Left renal cortex interstitium (tissue), 4 donors: ENCODE results near the gene PDLIM4. TPM values are rescaled to one million over a fixed set of nuclear protein-coding genes. Genes with fewer than 3 reads are reported as not detected.

Source experiments
- DNase-seq, 4 donors: peaks; one replicate each; pipeline ENCODE4 v3.0.0-alpha.2; 2013; ENCODE audit warnings: low read depth in 4 of 4, low spot score in 2 of 4, missing footprints in 1 of 4
- polyA plus RNA-seq, 4 donors: library from polyadenylated mRNA; unstranded; fragments of 120-200 nt; gene quantifications; one replicate each; pipeline ENCODE4 v1.2.1, GENCODE V29; 2013; ENCODE audit not compliant: insufficient read length in 4 of 4

Gene PDLIM4
- polyA plus RNA-seq, 4 donors: 12.5 to 21.7 (median 16.3) TPM

DNA sequence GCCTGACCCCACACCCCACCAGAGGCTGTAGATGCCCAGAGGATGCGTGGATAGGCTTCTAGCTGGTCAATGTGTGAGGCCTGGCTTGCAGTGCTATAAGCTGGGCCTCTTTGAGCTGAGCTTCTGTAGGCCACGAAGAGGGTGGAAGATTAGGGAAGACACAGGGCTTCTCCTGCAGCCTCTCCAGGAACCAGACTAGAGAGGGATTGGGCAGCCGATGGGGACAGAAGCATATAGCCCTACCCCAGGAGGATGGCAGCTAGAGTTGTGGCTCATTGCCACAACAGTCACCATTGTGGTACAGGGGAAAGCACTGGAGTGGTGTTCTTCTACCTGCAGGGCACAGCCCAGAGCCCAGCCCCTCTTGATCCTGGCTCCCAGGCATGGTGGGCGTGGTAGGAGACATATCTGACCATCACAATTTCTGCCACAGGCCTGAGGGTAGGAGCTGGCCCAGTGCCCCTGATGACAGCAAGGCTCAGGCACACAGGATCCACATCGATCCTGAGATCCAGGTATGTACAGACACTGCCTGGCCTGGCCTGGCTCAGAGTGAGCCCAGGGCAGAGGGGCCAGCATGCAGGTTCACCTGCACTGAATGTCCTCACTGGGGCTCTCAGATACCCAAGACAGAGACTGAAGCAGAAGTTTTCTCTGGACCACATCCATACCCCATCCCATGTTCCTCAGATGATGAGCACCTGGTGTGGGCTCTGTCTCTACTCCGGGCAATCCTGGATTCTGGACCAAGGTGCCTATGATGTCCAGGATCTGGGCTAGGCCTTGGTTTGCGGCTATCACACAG, 8.7 kb downstream of the PDLIM4 start:
- DNase-seq: no peak

DNA sequence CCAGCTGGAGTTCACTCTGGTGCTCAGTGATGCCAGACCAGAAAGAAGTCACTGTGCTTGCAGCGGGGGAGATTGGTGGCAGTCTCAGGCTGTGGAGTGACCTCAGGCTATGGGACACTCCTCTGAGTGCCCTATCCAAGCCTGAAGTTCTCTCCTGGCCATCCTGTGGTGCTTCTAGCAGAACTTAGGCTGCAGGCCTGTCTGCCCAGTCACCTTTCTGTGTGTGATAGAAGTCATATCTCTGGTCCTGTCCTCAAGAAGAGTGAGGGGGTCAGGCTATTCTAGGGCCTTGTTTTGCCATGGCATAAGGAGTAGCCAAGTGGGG, 9.3 kb downstream of the PDLIM4 start:
- DNase-seq: no peak

DNA sequence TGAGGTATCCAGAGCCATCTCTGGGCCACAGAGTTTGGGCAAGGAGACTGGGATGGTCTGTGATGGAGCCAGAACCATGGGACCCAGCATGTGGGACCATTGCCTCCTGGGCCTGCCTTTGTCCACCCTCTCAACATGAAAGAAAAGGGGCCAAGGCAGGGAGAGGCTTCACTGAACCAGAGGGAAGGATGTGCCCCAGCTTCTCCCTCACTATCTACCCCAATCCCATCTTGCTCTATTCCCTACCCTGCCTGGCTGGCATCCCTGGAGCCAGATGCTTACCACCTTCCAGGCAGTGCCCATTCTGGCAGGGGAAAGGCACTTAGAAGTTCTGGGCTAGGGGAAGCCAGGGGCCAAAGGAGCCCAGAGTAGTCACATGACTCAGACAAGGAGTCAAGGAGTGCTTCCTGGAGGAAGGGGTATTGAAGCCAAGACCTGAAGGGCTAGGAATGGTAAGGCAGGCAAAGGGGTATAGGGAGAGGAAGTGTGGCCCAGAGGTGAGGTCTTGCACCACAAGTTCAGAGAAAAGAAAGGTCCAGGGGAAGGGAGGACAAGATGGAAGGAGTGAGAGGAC, 9.8 kb downstream of the PDLIM4 start:
- no peak for DNase-seq

DNA sequence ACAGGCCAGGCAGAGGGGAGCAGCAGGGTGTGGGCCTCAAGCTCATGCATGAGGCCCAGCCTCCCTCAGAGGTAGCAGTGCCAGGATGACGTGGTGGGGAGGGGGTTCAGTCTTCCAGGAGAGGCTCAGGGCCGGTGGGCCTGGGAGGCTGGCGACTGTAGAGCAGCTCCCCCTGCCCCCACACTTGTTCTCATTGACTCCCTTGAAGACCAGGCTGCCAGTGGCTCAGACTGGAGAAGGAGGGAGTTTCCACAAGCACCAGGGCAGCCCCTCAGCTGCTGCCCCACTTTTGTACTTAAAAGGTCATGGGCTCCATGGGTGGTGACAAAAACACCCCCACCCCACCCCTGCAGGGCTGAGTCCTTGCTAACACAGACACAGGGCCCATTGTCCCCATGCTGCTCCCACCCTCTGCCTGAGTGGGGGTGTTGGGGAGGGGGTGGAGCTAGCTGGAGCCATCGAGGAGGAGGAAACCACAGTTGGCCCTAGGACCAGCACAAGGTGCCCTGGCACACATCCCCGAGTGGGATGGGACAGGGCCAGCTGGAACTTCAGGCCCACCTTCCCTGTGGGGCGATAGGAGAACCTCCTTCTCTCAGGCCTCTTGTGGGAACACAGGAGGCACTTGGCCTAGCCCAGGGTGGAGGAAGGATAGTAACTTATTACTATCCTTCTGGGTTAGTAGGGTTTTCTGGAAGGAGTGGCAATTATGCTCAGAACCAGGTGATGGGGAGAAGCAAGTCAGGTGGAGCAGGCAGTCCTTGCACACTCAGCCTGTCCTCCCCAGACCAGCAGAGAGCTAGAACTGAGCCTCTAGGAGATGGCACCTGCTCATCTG, 10.7 kb downstream of the PDLIM4 start:
- no peak for DNase-seq

DNA sequence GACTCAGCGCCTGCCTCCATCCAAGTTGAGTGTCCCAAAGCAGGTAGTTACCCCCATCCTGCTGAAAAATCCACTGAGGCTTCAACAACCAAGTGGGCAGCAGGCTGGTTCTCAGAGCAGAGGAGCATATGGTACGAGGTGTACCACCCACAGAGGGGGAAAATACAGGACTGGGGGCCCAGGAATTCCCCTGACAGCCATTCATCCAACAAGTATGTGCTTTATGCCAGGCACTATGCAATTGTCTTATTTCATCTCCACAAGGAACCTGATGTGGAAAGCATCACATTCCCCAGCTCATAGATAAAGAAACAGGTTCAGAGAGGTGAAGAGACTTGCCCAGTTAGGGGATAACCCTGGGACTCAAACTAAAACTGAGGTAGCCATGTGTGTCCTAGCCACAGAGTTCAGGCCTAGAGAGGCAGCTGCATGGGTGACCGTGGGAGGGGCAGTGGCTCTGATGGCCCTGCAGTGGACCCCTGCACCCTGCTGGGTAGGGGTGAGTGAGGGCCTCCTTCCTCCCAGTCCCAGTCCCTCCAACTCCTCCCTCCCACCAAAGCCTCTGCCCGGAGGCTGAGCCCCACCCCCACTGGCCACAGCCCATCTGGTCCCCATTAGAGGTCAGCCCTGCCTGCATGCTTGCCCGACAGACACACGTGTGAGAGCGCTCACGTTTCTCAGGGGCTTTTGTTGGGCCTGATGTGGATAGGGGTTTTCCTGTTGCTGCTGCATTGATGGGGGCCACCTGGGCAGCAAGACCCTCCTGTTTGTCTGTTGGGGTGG, 11.5 kb downstream of the PDLIM4 start:
- DNase-seq: no peak

DNA sequence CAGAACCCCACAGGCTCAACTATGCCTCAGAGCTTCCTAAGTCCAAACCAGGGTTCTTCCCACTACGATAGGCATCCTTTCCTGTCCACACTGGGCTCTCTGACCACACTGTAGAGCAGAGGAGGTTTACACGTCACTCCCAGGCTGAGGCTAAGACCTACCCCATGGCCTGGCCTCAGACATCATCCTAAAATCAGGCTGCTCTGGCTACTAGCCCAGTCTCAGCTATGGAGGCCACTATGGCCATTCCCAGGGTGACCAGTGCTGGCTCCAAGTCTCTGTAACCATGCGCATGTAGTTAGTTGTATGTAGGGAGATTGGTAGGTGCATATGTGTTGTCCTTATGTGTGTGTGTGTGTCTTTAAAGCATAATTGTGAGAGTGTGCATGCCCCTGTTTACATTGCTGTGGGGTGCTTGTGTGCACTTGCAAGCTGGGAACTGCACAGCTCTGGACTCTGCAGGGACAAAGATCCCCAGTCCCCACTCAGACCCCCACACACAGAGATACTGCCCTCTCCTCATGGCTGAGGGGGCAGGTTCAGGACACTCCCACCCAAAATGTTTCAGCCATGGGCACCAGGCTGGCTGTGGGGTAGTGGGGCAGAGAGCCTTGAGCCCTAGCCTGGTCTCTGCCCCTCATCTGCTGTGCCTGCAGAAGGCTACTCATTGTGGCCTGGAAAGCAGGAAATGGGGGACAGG, 12.3 kb downstream of the PDLIM4 start:
- DNase-seq: no peak

DNA sequence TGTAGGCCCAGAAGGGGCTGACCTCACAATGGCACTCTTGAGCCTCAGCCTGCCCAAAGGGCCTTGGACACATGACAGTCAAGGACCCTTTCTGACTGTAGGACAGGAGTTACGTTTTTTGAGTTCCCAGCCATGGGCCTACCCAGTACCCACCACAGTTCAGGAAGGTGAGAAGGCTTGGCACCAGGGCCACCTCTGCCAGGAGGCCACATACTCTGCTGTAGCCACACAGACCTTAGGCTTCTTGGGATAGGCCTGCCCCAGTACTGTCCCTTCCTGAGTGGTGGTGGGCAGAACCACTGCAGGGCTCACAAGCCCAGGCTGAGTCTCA, 12.8 kb downstream of the PDLIM4 start:
- no peak for DNase-seq

DNA sequence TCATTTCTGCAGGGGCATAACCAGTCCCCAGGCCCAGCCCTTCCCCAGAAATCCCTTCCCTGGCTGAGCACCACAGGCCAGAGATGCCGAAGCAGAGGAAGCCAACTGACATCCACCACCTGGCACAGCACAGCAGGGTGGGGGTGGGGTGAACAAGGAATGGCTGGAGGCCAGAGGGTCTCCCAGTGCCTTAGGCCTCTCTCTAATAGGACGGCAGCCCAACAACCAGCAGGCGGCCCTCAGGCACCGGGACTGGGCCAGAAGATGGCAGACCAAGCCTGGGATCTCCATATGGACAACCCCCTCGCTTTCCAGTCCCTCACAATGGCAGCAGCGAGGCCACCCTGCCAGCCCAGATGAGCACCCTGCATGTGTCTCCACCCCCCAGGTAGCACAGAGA, 13.2 kb downstream of the PDLIM4 start:
- no peak for DNase-seq

DNA sequence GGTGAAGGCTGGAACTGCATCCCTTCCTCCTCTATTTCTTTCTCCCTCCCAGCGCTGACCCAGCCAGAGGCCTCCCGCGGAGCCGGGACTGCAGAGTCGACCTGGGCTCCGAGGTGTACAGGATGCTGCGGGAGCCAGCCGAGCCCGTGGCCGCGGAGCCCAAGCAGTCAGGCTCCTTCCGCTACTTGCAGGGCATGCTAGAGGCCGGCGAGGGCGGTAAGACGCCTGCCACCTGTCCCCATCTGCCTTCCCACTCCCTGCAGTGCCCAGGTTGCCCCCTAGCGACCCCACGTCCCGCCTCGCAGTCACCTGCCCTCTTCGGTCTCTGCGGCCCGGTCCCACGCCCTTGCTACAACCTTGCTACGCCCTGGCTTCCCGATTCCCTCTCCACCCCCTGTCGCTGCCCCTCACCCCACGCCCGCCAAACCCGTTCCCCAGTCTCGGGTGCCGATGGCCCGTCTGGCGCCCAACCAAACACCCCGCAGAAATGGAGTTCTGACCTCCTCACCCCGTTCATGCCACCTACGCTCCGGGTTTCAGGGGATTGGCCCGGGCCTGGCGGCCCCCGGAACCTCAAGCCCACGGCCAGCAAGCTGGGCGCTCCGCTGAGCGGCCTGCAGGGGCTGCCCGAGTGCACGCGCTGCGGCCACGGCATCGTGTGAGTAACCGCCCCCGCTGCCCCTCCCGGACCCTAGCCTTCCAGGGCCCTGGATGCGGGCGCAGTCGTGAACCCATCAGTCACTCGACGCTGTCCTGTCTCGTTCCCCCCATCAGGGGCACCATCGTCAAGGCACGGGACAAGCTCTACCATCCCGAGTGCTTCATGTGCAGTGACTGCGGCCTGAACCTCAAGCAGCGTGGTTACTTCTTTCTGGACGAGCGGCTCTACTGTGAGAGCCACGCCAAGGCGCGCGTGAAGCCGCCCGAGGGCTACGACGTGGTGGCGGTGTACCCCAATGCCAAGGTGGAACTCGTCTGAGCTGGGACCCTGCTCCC, 14.1 kb downstream of the PDLIM4 start:
- no peak for DNase-seq

DNA sequence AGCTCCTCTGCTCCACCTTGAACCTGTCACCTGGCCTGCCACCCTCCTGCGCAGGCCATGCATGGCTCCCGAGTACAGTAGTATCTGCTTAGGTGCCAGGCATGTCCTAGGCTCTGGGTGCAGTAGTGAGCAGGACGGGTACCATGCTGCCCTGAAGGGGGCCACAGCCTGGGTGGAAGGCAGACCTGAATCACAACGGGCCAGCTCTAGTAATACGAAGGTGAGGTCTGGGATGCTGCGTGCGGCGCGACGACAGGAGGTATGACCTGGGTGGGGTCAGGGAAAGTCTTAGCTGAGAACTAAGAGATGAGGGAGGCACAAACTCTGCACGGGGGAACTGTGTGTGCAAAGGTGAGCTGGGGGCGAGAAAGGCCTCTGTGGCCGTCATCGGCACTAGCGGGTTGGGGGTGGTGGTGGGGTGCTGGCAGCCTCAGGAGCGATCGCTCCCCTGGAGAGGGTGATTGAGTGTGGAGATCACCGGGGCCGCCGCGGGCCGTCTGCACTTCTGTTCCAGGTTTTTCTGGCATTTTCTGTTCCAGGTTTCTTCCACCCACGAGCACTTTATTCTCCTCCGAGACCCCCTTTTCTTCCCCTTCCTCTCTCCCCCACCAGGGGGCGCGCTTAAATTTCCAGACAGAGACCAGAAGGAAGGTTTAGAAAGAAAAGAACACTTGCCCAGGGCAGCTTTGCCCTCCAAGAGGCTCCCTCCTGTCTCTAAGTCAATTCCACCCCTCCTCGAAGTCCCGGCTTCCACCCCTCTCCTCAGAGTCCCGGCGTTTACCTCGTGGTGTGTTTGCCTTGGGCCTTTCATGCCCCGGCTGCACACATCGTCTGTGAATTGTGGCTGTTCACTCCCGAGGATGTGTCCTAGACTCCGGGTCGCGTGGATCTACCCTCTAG, 15.1 kb downstream of the PDLIM4 start:
- no peak for DNase-seq

DNA sequence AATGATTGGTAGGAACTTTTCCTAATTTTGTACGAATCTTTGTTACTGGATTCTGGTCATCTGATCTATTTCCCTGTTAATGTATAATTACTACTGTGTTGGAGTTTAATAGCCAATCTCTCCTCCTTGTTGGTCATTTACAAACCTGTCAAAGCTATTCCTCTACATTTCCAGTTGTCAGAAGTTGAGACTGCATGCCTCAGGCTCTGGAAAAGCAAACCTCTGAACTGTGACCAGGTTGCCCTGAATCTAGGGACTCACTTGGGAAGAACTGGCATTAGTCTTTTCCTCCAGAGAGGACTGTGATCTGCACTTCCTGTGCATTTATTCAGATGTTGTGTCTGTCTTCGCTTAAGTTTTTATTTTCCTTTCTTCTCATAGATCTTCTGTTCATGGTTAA, 16.1 kb downstream of the PDLIM4 start:
- DNase-seq: no peak

DNA sequence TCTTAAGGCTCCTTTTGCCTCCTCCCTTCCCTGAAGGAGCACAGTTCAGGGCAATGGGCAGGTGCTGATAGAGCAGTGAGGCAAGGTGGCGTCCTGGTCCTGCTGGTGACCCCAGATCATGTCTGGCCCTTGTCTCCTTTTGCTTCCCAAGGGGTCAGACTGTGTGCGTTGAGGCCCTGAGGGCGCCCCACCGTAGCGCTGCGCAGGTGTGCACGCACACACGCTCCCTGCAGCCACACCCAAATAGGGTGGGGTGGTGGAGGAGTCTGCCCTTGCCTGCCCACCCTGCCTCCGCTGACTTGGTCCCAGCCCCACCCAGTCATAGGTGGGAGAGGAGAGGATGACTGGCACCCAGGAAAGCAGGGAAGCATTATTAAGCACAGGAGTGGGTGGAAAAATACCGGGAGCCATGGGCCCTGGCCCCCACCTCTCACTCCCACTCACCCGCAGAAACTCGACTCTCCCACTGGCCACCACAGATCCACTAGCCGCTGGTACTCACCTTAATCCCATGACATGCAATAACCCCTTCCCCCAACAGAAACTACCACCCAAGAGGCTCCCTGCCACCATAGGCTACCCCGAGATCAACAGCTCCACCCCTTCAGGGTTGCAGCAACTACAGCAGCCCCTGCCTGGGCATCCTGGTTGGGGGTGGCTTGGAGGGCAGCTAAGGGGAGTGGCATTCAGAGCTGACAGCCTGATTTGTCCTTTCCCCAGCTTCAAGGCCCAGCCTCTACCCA, 16.7 kb downstream of the PDLIM4 start:
- no peak for DNase-seq

DNA sequence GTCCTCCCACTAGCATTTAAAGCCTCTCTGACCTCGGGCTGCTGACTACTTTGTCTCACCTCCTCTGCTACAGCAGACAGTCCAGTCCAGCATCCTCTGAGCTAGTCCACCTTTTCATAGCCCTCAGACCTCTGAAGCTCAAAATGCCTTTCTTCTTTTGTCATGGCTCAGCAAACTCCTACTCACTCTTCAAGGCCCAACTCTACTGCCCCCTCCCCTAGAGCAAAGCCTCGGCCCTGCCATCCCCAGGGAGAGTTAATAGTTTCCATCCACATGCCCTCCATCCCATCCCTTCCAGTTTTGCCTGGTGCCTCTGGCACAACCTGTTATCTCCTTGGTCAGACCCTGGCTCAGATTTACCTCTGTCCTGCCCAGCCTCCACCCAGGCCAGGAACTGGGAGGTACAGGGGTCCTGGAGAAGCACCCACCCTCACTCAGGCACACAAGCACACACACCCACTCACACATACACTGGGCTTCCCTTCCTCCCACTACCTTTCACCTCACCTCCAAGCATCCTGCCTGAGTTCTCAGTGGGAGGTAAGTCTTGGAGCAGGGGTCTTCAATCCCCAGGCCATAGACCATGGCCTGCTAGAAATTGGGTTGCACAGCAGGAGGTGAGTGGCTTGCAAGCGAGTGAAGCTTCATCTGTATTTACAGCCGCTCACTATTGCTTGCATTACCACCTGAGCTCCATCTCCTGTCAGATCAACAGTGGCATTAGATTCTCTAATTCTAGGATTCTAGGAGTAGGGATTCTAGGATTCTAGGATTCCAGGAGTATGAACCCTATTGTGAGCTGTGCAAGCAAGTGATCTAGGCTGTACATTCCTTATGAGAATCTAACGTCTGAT, 18.1 kb downstream of the PDLIM4 start:
- DNase-seq: no peak

DNA sequence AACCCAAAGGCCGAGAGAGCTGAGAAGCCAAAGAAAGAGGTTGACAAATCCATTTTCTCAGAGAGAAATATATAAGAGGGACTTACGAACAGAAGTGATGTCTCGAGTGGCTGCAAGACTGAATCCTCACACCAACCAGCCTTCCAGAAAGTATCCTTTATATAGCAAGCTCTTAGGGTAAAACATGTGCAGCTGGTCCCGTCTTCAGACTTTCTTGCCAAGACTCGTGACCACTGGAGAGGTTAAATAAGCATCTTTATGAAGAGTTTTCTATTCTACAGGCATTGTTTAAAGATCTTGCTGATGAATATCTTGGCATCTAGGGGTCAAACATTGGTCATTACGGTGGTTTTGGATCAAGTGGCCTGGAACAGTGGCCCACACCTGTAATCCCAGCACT, 19.8 kb downstream of the PDLIM4 start:
- DNase-seq: no peak

DNA sequence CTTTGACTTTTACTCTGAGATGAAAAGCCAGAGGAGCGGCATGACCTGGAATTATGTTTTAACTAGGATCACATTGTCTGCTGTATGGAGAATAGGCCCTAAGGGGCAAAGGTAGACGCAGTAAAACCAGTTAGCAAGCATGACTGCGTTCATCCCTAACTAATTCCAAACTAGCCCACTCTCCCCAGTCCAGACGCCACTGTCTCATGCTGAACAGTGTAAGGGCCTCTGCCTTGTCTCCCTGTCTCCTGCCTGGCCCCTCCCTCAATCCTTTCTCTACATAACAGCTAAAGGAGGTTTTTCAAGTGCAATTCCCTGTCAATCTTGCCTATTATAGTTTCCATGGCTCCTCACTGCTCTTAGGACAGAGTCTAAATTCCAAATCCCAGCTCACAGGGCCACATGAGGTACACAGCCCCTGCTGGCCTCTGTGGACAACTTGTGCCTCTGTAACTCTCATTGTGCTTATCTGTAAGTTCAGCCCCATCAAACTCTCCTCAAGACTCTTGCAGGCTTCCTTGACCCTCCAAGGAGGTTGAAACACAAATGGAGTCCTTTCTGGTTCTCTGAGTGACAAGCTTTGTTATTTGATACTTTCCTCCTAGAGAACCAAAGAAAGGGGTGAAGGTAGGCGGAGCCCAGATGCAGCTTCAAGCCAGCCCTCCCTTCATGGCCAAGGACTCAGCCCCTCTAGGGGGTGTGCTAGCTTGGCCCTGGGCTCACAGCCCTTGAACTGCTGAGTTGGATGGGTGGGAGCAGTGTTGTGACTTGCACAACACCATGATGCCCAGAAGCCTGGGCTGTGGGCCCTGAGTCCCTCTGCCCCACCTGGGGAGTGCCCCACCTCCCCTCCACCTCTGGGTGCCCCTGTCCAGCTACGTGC, 20.7 kb downstream of the PDLIM4 start:
- DNase-seq: no peak

DNA sequence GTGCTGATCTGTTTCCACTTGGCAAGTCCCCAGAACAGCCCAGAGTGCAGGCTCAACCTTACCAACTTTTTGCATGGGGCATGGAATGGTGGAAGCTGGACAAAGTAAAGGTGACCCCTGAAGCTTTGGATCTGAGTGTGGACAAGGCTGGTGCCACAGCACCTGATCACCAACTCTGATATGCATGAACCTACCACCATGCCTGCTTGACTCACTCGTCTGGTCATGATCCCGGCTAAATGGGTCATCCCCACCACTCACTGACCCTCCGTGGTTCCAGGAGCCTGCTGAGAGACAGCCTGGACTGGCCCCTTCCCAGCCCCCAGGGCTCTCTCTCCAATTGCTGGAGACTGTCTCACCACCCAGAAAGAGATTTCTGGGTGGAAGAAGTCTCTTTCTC, 22.3 kb downstream of the PDLIM4 start:
- DNase-seq: no peak
